ENCODE results near the gene ATP5F1A. TPM values are rescaled to one million over a fixed set of nuclear protein-coding genes. Genes with fewer than 3 reads are reported as not detected.

Gene ATP5F1A
- total RNA-seq, 1 experiment from 2014 or later: 349 TPM

DNA sequence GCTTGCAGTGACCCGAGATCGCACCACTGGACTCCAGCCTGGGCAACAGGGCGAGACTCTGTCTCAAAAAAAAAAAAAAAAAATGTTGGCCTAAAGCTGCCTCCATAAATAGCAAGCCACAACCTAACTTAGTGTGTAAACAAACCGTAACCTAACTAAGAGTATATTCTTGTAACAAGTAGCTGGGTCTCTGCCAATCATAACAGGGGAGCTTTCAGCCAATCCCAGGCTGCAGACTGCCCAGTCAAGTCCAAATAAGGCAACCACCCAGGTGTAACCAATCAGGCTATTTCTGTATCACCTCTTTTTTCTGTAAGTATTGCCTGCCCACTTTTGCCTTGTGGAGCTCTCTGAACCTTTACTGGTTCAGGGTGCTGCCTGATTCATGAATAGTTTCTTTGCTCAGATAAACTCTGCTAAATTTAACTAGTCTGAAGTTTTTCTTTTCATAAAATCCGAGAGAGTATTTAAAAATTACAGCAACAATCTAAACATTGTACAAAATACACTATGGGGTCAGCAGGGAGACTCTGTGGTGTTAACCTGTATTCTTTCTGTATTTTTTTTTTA lies 30.6 kb downstream of the ATP5F1A start:
- peak; percentile 22 to 47 for DNase-seq
- Histone ChIP-seq H3K4me3 (ENCODE audit: low read depth, low read length) (no peak overlapping the region), H3K27me3 (replicated peaks; ENCODE audit: control insufficient read depth, insufficient read depth, low read length) (no peaks in the 10 kb centered on the region), H3K36me3 (ENCODE audit: control insufficient read depth, insufficient read depth, low read length) (no peaks in the 10 kb centered on the region), H3K4me1 (no peaks in the 10 kb centered on the region), H3K9me3 (no peaks in the 10 kb centered on the region)
- no TSS peak for BruUV-seq (replicated peaks)
- POLR2A ChIA-PET: no interaction called here
- no peak overlapping the region for H3K27ac Mint-ChIP-seq (ENCODE audit: unreplicated experiment)
- CTCF ChIA-PET: interaction anchor here (0.8 kb wide), 1 partner anchor 15 kb away, joined by 3 read pairs; no protein-coding TSS in a partner anchor
- no peaks in the 10 kb centered on the region for H3K27me3 Mint-ChIP-seq (ENCODE audit: insufficient read depth, unreplicated experiment)
- peaks cover 8% of the 10 kb centered on the region for H3K4me1 Mint-ChIP-seq (ENCODE audit: low read depth, unreplicated experiment)
- TF ChIP-seq, protein P1, sequence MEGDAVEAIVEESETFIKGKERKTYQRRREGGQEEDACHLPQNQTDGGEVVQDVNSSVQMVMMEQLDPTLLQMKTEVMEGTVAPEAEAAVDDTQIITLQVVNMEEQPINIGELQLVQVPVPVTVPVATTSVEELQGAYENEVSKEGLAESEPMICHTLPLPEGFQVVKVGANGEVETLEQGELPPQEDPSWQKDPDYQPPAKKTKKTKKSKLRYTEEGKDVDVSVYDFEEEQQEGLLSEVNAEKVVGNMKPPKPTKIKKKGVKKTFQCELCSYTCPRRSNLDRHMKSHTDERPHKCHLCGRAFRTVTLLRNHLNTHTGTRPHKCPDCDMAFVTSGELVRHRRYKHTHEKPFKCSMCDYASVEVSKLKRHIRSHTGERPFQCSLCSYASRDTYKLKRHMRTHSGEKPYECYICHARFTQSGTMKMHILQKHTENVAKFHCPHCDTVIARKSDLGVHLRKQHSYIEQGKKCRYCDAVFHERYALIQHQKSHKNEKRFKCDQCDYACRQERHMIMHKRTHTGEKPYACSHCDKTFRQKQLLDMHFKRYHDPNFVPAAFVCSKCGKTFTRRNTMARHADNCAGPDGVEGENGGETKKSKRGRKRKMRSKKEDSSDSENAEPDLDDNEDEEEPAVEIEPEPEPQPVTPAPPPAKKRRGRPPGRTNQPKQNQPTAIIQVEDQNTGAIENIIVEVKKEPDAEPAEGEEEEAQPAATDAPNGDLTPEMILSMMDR (IDR thresholded peaks at IDR 0.05; ENCODE audit: insufficient read depth in 1 of 2, low read depth in 1 of 2, low read length in 1 of 2, severe bottlenecking in 1 of 2, unreplicated experiment in 1 of 2): no peak
- intact Hi-C loops (cut with micrococcal nuclease; ENCODE audit: unreplicated experiment): no loop called here
- no peak overlapping the region for H3K4me3 Mint-ChIP-seq (ENCODE audit: unreplicated experiment)
- no peaks in the 10 kb centered on the region for H3K9me3 Mint-ChIP-seq (ENCODE audit: unreplicated experiment)
- H3K36me3 Mint-ChIP-seq (ENCODE audit: insufficient read depth, unreplicated experiment): peaks cover 16% of the 10 kb centered on the region

DNA sequence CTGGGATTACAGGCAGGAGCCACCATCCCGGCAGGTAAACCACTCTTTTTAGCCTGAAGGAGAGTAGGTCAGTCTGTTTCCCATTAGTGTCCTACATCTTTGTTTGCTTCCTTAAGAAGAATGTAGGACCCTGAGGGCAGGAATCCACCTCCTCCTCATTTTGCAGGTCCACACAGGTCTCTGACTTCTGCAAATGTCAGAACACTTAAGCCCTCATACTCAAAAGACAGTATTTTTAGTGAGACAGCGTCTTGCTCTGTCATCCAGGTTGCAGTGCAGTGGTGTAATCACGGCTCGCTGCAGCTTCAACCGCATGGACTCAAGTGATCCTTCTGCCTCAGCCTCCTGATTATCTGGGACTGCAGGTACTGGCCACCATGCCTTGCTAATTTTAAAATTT lies 35.3 kb downstream of the ATP5F1A start:
- H3K27ac Mint-ChIP-seq (ENCODE audit: unreplicated experiment): no peak overlapping the region
- no peaks in the 10 kb centered on the region for H3K9me3 Mint-ChIP-seq (ENCODE audit: unreplicated experiment)
- no peaks in the 10 kb centered on the region for H3K4me1 Mint-ChIP-seq (ENCODE audit: low read depth, unreplicated experiment)
- DNase-seq: peak in 1 of 2 experiments; percentile 39
- no peak overlapping the region for H3K4me3 ChIP-seq (ENCODE audit: low read depth, low read length)
- H3K4me3 Mint-ChIP-seq (ENCODE audit: unreplicated experiment): no peak overlapping the region
- intact Hi-C loops (cut with micrococcal nuclease; ENCODE audit: unreplicated experiment): no loop called here
- CTCF ChIA-PET: no interaction called here
- POLR2A ChIA-PET: no interaction called here
- no peaks in the 10 kb centered on the region for H3K27me3 ChIP-seq (replicated peaks; ENCODE audit: control insufficient read depth, insufficient read depth, low read length)
- H3K4me1 ChIP-seq: no peaks in the 10 kb centered on the region
- H3K36me3 Mint-ChIP-seq (ENCODE audit: insufficient read depth, unreplicated experiment): no peaks in the 10 kb centered on the region
- BruUV-seq (replicated peaks): no TSS peak
- H3K27me3 Mint-ChIP-seq (ENCODE audit: insufficient read depth, unreplicated experiment): no peaks in the 10 kb centered on the region
- no peaks in the 10 kb centered on the region for H3K36me3 ChIP-seq (ENCODE audit: control insufficient read depth, insufficient read depth, low read length)
- TF ChIP-seq, protein P1 (IDR thresholded peaks at IDR 0.05; ENCODE audit: insufficient read depth in 1 of 2, low read depth in 1 of 2, low read length in 1 of 2, severe bottlenecking in 1 of 2, unreplicated experiment in 1 of 2): no peak
- no peaks in the 10 kb centered on the region for H3K9me3 ChIP-seq

DNA sequence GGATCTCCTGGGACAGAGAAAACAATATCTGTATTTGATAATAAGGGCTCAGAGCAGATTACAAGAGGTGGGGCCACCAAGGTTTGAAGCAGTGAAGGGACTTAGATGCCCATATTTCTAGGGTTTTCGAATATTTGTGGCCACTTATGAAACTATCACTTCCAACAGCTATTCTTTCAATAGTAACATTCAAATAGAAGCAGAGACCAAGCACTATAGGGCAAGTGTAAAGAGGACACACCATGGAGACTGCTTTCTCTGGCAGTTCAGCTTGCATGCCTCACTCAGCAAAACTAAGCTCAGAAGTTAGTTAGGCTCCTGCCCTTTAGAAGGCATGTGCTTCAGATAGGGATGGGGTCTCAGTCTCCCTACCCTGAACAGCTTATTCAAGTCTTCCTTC lies 36.3 kb downstream of the ATP5F1A start:
- Histone ChIP-seq H3K27me3 (replicated peaks; ENCODE audit: control insufficient read depth, insufficient read depth, low read length) (no peaks in the 10 kb centered on the region), H3K9me3 (no peaks in the 10 kb centered on the region), H3K4me3 (ENCODE audit: low read depth, low read length) (no peak overlapping the region), H3K36me3 (ENCODE audit: control insufficient read depth, insufficient read depth, low read length) (no peaks in the 10 kb centered on the region), H3K4me1 (no peaks in the 10 kb centered on the region)
- Mint-ChIP-seq H3K9me3 (ENCODE audit: unreplicated experiment) (no peaks in the 10 kb centered on the region), H3K27ac (ENCODE audit: unreplicated experiment) (no peak overlapping the region), H3K36me3 (ENCODE audit: insufficient read depth, unreplicated experiment) (no peaks in the 10 kb centered on the region), H3K4me3 (ENCODE audit: unreplicated experiment) (no peak overlapping the region), H3K27me3 (ENCODE audit: insufficient read depth, unreplicated experiment) (no peaks in the 10 kb centered on the region), H3K4me1 (ENCODE audit: low read depth, unreplicated experiment) (no peaks in the 10 kb centered on the region)
- TF ChIP-seq, protein P1 (IDR thresholded peaks at IDR 0.05; ENCODE audit: insufficient read depth in 1 of 2, low read depth in 1 of 2, low read length in 1 of 2, severe bottlenecking in 1 of 2, unreplicated experiment in 1 of 2): no peak
- ChIA-PET CTCF (interaction anchor here (0.6 kb wide), 1 partner anchor 140 kb away, joined by 6 read pairs; no protein-coding TSS in a partner anchor), POLR2A (no interaction called here)
- DNase-seq: no peak
- intact Hi-C loops (cut with micrococcal nuclease; ENCODE audit: unreplicated experiment): no loop called here
- no TSS peak for BruUV-seq (replicated peaks)
